Suppressor macrophage treated with lipopolysaccharide for 4 hours (primary cell): ENCODE data around the gene ADCY3.

ENCODE experiments used
- DNase-seq: peaks from one replicate; pipeline ENCODE4 v3.0.0-alpha.2; 2020

ADCY3 gene

DNA sequence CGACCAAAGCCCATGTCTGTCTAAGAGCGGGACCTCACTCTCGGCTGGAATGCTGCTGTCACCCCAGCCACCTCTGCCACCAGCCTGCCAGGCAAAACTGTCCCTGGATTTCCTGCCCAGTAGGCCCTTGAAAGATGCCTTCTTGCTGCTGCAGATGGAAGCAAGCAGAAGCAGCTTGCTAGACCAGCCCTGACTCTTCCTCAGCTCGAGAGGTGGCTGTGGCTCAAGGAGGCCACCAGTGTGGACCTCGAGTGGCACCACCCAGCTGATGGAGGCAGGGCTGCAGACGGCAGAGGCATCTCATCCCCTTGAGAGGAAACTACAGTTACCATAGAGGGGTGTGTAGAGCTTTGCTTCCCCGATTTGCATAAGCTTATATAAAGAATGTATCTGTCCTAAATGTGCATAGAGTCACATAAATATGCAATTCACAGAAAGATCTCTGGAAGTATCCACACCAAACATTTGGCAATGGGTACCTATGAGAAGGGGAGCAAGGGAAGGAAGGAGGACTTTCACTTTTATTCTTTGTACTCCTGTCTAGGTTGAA is 20.6 kb downstream of the ADCY3 start:
- DNase-seq, result no peak

DNA sequence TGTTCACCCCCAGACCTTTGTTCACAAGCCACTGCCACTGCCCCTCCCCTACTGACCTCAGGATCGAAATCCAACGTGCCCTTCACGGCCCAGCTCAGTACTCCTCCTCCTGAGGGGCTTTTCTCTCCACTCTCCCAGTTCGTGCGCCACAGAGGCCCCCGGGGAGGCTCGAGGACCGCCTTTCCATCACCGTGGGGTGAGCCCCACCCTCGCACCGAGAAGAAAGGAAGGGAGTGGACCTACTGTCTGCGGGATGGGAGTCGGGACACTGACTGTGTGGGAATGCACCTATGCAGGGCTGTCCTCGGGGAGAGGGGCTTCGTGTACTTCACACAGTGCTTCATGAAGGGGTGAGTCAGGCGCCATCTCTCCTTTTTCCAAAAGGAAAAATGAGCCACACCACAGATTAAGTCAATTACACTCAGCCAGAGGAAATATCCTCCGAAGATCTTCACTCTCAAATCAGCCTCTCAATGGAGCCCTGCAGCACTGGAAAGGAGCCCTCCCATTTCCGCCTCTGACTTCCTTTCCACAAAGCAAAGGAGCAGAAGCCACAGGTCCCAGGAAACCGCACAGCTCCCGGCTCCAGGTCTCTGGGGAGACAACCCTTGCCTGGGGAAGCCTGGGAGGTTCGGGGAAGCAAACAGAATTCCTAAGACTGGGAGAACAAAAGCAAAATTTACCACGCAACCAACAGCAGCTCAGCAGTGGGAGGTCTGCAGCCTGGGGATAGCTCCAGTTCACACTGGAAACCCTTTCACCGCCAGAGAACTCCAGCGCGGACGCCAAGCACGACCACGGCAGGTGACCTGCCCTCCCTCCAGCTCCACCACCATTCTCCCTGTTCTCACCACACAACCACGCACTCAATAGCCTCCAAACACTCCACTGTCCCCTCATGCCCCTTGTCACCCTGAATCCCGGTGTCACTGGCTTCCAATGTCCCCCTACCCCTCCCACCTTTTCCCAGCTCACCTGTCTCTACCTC is 21.6 kb downstream of the ADCY3 start:
- DNase-seq, result no peak

DNA sequence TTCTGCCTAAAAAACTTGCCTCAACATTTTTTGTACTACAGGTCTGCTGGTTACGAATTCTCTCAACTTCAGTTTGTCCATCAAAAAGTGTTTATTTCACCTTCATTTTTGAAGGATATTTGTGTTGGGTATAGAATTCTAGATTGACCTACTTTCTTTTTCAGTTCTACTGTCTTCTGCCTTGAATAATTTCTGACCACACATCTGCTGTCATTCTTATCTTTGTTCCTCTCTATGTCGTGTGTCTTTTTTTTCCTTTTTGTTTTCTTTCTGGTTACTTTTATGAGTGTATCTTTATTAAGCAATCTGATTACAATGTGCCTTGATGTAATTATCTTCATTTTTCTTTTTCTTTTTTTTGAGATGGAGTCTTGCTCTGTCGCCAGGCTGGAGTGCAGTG is 25.3 kb downstream of the ADCY3 start:
- no peak for DNase-seq

DNA sequence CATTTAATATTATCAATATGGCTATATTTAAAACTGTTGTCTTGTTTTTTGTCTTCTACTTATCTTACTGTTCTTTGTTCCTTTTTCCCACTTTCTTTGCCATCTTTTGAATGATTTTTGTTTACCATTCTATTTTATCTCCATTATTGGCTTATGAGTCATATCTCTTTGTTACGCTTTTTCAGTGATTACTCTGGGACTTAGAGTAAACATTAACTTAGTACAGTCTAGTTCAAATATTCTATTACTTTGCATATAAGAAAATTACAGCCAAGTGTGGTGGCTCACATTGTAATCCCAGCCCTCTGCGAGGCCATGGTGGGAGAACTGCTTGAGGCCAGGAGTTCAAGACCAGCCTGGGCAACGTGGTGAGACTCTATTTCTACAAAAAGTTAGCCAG is 26.1 kb downstream of the ADCY3 start:
- DNase-seq, result no peak

DNA sequence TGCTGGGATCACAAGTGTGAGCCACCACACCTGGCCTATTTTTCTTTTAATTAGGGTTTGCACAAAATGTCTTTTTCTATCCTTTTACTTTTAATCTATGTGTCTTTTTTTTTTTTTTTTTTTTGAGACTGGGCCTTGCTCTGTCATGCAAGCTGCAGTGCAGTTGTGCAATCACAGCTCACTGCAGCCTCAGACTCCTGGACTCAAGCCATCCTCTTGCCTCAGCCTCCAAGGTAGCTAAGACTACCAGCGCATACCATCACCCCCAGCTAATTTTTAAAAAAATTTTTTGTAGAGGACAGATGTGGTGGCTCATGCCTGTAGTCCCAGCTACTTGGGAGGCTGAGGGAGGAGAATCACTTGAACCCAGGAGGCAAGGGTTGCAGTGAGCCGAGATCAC is 27.1 kb downstream of the ADCY3 start:
- DNase-seq, result no peak

DNA sequence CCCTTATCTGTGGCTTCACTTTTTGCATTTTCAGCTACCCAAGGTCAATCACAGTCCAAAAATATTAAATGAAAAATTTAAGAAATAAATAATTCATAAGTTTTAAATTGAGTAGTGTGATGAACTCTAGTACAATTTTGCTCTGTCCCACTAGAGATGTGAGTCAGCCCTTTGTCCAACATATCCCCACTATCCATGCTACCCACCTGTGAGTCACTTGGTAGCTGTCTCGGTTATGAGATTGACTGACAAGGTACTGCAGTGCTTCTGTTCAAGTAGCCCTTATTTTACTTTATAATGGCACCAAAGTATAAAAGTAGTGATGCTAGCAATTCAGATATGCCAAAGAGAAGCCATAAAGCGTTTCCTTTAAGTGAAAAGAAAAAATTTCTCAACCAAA is 28.8 kb downstream of the ADCY3 start:
- no peak for DNase-seq

DNA sequence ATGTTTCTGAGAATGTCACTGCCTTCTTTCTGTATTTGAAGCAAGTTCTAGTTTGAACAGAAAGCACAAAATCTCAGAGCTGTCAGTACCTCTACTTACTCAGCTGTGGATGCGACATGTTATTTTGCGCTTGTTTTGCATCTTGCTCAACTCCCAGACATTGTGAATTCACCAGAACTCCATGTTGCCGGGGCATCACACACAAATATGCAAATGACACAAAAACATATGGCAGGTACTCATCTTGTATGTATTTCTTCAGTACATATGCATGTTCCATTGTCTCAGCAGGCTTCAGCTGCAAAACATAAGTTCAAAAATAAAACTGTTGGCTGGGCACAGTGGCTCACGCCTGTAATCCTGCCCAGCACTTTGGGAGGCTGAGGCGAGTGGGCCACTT is 30.8 kb downstream of the ADCY3 start:
- no peak for DNase-seq

DNA sequence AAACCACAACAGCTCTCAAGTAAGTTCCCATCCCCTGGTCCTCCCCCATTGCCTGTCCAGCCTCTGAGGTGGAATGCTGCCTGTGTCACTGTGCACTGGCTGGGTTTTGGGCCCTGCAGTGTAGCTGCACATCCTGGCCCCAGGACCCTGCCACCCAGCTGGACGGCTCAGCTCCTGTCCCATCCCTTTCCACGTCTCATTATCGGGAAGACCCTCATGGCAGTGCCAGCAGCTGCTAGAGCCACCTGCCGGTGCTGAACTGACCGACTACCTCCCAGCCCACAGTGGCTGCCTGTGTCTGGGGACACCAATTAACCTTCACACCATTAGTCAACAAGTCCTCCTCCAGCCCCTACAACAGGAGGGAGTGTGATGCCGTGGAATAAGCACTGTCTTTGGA is 31.9 kb downstream of the ADCY3 start:
- DNase-seq, result no peak

DNA sequence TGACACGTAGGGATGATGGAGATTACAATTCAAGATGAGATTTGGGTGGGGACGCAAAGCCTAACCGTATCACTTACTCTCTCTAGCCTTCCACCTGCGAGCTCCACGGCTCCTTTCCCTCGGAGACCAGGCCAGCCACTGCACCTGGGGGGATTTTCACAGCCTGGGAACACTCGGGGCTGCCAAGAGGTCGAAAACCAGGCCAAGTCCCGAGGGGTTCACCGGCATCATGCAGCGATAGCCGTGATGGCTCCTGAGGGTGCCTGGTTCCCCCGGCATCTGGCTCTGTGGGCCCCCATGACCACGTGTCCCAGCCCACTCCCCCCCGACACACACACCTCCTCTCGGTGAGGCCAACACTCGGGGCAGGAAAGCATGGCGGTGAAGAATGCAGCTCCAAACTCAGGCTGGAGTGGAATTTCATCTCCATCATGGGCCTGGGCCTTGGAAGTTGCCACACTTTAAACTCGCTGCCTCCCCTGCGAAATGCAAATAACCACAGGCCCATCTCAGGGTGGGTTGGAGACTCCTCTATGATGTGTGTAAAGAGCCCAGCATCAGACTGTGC is 32.6 kb downstream of the ADCY3 start:
- no peak for DNase-seq

DNA sequence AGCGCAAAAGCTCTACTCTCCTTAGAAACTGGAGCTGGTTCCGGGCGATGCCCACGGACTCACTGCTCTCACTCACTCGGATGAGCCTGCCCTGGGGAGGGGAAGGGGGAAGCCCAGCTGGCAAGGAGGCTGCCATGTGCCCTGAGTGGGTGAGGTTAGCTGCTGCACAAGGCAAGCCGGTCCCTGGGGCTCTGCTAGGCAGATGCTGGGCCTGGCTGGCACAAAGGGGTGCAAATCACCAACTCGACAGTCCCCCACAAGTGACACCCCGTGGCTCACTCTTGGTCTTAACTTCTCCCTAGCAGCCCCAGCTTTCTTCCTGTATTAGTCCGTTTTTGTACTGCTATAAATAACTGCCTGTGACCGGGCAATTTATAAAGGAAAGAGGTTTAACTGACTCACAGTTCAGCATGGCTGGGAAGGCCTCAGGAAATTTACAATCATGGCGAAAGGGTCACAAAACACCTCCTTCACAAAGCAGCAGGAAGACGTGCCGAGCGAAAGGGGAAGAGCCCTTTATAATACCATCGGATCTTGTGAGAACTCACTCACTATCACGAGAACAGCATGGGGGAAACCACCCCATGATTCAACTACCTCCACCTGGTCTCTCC is 33.2 kb downstream of the ADCY3 start:
- peak; percentile 84 for DNase-seq

DNA sequence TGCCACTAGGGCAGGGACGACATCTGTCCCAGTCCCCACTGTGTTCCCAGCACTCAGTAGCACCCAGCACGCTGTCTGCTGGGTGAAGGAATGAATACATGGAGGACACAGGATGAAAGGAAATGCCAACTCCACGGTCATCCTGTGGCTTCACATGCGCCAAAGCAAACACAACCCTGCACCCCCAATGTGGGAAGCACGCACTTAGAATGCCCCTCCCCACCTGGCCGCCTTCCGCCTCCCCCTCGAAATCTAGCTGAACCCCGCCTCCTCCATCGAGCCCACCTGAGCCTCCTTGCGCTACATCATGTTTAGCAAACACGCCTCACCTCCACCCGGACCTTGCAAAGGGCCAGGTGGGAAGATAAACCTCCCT is 33.9 kb downstream of the ADCY3 start:
- peak; percentile 22 for DNase-seq

DNA sequence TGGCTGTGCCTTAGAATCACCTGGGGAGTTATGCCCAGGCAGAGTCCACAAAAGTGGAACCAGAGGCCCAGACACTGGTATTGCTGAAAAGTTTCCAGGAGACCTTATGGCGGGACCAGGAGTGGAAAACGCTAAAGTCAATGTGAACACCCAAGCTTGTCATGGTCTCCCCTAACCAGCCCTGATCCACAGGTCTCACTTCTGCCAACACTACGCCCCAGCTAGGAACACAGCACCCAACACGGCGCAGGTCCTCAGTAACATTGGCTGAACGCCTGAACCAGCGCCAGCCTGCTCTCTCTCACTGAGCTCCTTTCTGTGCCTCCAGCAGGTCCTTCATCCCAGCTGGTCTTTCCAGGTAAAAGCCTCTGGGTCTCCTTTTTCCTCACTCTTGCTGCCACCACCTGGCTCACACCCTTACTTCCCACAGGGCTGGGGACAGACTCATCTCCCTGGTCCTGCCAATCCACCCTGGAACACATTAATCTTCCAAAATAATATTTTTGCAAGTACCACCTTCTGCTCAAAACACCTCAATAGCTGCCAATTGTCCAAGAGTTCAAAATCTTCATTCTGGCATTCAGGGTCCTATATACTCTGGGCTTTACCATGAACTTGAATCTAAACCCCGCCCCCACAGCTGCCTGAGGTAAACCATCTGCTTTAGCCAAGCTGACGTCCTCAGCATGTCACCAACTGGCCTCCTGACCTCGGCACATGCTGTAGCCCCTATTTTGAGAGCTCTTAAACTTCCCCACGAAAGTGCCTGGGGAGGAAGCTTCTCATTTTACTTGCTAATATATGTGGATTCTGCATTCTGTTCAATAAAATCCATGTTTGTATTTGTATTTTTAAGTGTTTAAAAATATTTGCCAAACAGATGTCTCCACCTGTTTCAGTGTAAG is 34.6 kb downstream of the ADCY3 start:
- DNase-seq, result peak; percentile 84

DNA sequence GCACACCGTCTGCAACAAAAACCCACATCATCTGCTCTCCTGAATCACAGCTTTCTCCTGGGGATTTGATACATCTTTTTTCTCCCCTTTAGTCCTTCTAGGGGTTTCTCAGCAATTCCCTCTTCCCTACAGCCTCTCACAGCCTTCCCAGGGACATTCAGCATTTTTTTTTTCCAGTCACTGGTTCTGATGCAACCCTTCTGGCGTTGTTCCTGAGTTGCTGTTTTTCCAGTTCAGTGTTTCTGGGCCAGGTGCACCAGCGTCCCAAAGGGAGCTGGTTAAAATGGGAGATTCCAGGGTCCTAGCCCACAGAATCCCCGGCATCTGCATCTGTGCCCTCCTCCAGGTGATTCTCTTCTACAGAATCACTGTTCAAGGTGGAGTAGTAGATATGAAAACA is 36.1 kb downstream of the ADCY3 start:
- DNase-seq, result no peak

DNA sequence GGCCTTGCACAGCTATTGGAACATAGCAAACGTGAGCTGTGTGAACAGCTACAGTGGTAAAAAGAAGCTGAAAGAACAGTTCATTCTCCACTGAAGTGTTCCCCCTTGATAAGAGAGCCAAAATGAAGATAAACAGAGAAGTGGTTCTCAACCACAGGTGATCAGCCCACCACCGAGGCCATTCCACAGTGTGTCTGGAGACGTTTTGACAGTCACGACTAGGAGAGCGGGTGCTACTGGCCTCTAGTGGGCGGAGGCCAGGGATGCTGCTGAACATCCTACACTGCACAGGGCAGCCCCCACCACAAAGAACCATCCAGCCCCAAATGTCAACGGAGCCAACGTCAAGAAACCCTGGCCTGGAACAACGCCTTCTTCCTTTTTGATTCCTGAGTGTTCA is 38.4 kb downstream of the ADCY3 start:
- DNase-seq, result no peak

DNA sequence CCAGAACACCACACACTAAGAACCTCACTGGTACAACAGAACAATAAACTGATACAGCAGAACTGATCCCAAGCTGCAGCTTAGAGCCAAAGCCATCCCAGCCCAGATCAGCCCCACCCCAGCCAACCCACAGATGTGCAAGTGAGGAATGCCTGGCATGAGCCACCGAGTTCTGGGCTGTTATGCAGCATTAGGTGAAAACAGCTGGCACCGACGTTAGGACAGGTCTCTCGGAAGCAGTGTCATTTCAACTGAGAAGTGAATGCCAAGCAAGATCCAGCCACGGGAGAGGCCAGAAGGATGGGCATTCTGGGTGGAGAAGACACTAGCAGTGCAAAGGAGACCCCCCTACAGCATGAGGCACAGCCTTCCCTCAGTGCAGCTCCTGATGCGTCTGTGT is 38.9 kb downstream of the ADCY3 start:
- DNase-seq, result no peak

DNA sequence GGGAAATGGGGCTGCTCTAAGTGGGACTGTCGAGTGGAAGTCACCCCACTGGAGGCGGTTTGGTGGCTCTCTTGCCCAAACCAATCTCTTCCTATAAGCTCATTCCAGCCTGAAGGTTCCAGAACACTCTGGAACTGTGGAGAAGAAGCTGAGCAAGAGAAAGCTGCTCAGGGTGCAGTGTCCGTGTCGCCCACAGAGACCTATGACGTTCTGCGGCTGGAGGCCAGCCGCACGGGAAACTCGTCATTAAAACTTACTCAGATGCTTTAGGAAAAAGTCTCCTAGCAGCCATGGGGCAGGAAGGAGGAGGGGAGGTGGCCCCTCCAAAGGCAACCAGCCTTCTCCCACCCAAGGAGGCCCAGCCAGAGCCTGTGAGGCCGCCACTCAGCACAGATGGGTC is 41.7 kb downstream of the ADCY3 start:
- no peak for DNase-seq

DNA sequence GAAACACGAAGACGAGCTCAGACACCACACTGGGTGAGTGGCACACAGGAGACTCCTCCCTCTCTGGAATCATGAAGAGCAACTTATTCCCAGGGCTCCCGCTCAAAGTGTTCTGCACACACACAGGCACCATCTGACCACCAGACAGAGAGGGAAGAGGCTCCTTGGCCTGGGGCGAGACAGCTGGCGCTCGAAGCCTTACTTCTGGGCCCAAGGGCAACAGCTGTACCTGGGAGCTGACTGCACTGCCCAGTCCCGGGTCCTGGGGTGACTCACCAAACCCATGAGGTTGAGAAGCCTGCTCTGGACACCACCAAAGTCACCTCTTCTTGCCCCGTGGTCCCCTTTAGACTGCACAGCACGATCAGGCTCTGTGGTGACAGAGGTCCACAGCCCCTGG is 42.4 kb downstream of the ADCY3 start:
- no peak for DNase-seq

DNA sequence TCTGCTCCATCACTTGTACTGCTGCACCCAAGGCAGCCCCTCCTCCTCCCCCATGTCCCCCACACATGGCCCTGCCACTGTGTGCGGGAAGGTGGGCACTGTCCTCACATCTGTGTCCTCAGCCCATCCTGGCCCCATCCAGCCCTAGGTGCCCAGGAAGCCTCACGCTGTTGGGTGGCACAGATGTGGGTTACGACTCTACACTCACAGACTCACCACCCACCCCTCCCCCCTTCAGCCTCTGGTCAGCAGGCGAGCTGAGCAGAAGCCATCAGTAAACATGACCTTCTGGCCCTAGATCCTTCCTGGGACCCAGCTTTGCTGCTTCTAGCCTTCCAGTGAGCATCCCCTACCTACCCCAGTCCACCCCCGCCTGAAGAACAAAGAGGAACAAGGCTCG is 43.0 kb downstream of the ADCY3 start:
- DNase-seq, result no peak

DNA sequence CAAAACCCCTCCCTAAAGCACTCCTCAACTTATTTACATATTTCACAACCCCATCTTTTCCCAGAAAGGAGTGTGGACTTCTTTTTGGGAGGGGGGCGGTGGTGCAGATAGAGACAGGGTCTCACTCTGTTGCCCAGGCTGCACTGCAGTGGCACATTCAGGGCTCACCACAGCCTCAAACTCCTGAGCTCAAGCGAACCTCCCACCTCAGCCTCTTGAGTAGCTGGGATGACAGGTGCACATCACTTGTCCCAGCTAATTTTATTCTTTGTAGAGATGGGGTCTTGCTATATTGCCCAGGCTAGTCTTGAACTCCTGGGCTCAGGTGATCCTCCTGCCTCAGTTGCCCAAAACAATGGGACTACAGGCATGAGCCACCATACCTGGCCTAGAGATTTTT is 44.1 kb downstream of the ADCY3 start:
- DNase-seq, result no peak

DNA sequence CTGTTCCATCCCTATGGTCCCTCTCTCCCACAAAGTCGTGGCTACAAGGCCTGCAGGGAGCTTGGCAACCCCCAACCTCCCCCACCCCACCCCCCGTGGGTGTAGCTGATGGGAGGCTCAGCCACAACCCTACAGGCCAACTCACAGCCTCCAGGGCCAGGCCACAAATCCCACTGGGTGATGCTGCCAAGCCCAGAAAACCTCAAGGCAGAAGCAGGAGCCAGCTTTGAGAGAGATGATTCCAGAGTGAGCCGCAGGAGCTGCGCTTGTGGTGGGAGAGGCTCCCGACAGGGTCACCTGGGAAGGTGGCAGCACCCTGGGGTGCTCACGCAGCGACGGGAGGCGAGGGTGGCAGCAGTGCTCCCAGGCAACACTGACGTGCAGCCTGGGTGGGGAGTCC is 44.8 kb downstream of the ADCY3 start:
- DNase-seq, result no peak

DNA sequence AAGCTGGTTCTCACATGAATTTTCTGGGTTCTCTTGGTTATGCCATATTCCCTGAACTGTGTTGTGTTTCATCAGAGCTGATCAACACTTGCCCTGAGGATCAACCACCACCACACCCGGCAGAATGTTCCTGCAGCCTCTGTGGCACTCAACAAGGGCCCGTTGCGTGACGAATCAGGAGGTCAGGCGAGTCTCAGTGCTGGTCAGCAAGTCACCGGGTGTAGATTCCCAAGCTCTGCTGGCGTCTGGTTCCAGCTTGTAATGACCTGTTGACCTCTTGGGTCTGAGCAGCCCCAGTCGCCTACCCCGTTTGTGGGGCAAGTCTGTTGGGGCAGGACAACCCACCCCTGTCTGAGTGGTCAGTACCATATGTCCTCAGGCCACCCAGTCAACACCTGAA is 46.0 kb downstream of the ADCY3 start:
- DNase-seq, result peak; percentile 72

DNA sequence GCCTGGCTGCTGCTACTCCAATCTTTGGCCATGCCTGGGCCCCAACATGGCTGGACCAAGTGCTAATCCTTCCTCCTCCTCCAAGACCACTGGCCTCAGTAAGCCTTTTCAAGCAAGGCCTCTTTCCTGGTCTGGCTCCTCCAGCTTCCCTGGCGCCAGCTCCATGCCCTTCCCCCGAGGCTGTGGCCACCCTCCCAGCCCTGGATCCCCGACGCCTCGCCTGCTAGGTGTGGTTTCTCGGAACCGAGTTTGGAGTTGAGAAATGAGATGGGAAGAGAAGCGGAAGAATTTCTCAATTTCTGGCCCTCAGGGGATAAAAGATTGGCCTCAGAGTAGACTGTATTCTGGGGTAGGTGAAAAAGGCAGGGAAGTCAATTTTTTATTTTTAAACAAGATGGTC is 46.4 kb downstream of the ADCY3 start:
- peak; percentile 35 for DNase-seq
